Measurements from ENCODE around the gene DUS4L. TPM values are rescaled to one million over a fixed set of nuclear protein-coding genes. Genes with fewer than 3 reads are reported as not detected.

The DUS4L gene
- total RNA-seq, 1 experiment from 2014 or later = 15.3 TPM

- peak; percentile 18; the same call in 1 of the 2 replicates for TF ChIP-seq CREB1 (CRISPR knock-in tag; IDR thresholded peaks at IDR 0.05)
- 0 out of 2 replicates have a peak, but pooled peaks have one; percentile 36 for TF ChIP-seq NFE2L1 (CRISPR knock-in tag; IDR thresholded peaks at IDR 0.05)
- TF ChIP-seq GABPB1 (CRISPR knock-in tag; IDR thresholded peaks at IDR 0.05) = peak; percentile 93
- peak; percentile 78; the same call in 1 of the 2 replicates for TF ChIP-seq ESRRA (CRISPR knock-in tag; IDR thresholded peaks at IDR 0.05; ENCODE audit: borderline replicate concordance)
- peak; percentile 41; the same call in 1 of the 2 replicates for TF ChIP-seq USF1 (CRISPR knock-in tag; IDR thresholded peaks at IDR 0.05)
- no peak; the same call in 1 of the 2 replicates for TF ChIP-seq MLX (CRISPR knock-in tag; IDR thresholded peaks at IDR 0.05)
- TF ChIP-seq ATF1 (CRISPR knock-in tag; IDR thresholded peaks at IDR 0.05) = no peak; the same call in 1 of the 2 replicates
- TF ChIP-seq IRF2 (CRISPR knock-in tag; IDR thresholded peaks at IDR 0.05; ENCODE audit: borderline replicate concordance, low read depth) = no peak
- TF ChIP-seq MYBL2 (CRISPR knock-in tag; IDR thresholded peaks at IDR 0.05) = peak; percentile 91
- peak; percentile 100 for TF ChIP-seq SP1 (CRISPR knock-in tag; conservative IDR thresholded peaks at IDR 0.05)
- TF ChIP-seq ZNF416 (CRISPR knock-in tag; IDR thresholded peaks at IDR 0.05) = no peak
Measured at GRCh38 chr7:107563775-107564552, at the start of gene DUS4L, which contains the start of gene COG5 (continued).

DNA sequence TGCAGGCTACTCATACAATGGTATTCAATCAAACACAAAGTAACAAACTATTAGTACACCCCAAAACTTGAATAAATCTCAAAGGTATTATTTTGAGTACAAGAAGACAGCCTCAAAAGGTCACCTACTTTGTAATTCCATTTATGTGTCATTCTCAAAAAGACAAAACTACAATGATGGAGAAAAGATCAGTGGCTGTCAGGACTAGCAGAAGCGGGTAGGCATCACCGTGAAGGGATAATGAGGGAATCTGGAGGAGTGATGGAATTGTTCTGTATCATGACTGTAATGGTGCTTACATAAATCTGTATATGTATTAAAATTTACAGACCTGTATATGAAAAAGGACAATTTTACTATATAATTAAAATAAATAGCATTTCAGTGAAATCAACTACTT is 37.1 kb upstream of the DUS4L start:
- TF ChIP-seq, protein P1, sequence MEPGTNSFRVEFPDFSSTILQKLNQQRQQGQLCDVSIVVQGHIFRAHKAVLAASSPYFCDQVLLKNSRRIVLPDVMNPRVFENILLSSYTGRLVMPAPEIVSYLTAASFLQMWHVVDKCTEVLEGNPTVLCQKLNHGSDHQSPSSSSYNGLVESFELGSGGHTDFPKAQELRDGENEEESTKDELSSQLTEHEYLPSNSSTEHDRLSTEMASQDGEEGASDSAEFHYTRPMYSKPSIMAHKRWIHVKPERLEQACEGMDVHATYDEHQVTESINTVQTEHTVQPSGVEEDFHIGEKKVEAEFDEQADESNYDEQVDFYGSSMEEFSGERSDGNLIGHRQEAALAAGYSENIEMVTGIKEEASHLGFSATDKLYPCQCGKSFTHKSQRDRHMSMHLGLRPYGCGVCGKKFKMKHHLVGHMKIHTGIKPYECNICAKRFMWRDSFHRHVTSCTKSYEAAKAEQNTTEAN (CRISPR knock-in tag; IDR thresholded peaks at IDR 0.05) = no peak
- TF ChIP-seq ZNF317 (CRISPR knock-in tag; IDR thresholded peaks at IDR 0.05; ENCODE audit: borderline replicate concordance, low read depth) (no peak), KAT7 (CRISPR knock-in tag; IDR thresholded peaks at IDR 0.05; ENCODE audit: borderline replicate concordance) (no peak), TEAD1 (CRISPR knock-in tag; IDR thresholded peaks at IDR 0.05) (no peak), ZNF263 (CRISPR knock-in tag; IDR thresholded peaks at IDR 0.05; ENCODE audit: low read depth) (no peak), NFATC4 (CRISPR knock-in tag; IDR thresholded peaks at IDR 0.05) (no peak), ESRRA (CRISPR knock-in tag; IDR thresholded peaks at IDR 0.05; ENCODE audit: borderline replicate concordance) (no peak), GABPB1 (CRISPR knock-in tag; IDR thresholded peaks at IDR 0.05) (no peak)
- TF ChIP-seq, protein P2, sequence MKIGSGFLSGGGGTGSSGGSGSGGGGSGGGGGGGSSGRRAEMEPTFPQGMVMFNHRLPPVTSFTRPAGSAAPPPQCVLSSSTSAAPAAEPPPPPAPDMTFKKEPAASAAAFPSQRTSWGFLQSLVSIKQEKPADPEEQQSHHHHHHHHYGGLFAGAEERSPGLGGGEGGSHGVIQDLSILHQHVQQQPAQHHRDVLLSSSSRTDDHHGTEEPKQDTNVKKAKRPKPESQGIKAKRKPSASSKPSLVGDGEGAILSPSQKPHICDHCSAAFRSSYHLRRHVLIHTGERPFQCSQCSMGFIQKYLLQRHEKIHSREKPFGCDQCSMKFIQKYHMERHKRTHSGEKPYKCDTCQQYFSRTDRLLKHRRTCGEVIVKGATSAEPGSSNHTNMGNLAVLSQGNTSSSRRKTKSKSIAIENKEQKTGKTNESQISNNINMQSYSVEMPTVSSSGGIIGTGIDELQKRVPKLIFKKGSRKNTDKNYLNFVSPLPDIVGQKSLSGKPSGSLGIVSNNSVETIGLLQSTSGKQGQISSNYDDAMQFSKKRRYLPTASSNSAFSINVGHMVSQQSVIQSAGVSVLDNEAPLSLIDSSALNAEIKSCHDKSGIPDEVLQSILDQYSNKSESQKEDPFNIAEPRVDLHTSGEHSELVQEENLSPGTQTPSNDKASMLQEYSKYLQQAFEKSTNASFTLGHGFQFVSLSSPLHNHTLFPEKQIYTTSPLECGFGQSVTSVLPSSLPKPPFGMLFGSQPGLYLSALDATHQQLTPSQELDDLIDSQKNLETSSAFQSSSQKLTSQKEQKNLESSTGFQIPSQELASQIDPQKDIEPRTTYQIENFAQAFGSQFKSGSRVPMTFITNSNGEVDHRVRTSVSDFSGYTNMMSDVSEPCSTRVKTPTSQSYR (CRISPR knock-in tag; IDR thresholded peaks at IDR 0.05) = no peak
- TF ChIP-seq, protein P3, sequence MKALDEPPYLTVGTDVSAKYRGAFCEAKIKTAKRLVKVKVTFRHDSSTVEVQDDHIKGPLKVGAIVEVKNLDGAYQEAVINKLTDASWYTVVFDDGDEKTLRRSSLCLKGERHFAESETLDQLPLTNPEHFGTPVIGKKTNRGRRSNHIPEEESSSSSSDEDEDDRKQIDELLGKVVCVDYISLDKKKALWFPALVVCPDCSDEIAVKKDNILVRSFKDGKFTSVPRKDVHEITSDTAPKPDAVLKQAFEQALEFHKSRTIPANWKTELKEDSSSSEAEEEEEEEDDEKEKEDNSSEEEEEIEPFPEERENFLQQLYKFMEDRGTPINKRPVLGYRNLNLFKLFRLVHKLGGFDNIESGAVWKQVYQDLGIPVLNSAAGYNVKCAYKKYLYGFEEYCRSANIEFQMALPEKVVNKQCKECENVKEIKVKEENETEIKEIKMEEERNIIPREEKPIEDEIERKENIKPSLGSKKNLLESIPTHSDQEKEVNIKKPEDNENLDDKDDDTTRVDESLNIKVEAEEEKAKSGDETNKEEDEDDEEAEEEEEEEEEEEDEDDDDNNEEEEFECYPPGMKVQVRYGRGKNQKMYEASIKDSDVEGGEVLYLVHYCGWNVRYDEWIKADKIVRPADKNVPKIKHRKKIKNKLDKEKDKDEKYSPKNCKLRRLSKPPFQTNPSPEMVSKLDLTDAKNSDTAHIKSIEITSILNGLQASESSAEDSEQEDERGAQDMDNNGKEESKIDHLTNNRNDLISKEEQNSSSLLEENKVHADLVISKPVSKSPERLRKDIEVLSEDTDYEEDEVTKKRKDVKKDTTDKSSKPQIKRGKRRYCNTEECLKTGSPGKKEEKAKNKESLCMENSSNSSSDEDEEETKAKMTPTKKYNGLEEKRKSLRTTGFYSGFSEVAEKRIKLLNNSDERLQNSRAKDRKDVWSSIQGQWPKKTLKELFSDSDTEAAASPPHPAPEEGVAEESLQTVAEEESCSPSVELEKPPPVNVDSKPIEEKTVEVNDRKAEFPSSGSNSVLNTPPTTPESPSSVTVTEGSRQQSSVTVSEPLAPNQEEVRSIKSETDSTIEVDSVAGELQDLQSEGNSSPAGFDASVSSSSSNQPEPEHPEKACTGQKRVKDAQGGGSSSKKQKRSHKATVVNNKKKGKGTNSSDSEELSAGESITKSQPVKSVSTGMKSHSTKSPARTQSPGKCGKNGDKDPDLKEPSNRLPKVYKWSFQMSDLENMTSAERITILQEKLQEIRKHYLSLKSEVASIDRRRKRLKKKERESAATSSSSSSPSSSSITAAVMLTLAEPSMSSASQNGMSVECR (CRISPR knock-in tag; IDR thresholded peaks at IDR 0.05; ENCODE audit: borderline replicate concordance) = no peak
- H3K27ac Mint-ChIP-seq = no peak overlapping the region

More for the DNA sequence above, 37.1 kb upstream of the DUS4L start:
- DNase-seq (ENCODE audit: low spot score) (no peak), ATAC-seq (no peak)
- ChIA-PET POLR2A (no interaction called here), CTCF (no interaction called here)
- Mint-ChIP-seq H3K27me3 (ENCODE audit: low read depth) (no peaks in the 10 kb centered on the region), H3K9me3 (no peaks in the 10 kb centered on the region), H3K4me1 (peaks cover 17% of the 10 kb centered on the region), H3K4me3 (no peak overlapping the region), H3K36me3 (peaks cover 11% of the 10 kb centered on the region)
